Measurements from ENCODE around the gene HDGF. TPM values are rescaled to one million over a fixed set of nuclear protein-coding genes. Genes with fewer than 3 reads are reported as not detected.

The HDGF gene
- total and polyA plus RNA-seq, 2 of the 8 experiments (the other 6 are each of a cell fraction or from before 2014, with no cell fraction given) = 145 to 391 TPM

DNA sequence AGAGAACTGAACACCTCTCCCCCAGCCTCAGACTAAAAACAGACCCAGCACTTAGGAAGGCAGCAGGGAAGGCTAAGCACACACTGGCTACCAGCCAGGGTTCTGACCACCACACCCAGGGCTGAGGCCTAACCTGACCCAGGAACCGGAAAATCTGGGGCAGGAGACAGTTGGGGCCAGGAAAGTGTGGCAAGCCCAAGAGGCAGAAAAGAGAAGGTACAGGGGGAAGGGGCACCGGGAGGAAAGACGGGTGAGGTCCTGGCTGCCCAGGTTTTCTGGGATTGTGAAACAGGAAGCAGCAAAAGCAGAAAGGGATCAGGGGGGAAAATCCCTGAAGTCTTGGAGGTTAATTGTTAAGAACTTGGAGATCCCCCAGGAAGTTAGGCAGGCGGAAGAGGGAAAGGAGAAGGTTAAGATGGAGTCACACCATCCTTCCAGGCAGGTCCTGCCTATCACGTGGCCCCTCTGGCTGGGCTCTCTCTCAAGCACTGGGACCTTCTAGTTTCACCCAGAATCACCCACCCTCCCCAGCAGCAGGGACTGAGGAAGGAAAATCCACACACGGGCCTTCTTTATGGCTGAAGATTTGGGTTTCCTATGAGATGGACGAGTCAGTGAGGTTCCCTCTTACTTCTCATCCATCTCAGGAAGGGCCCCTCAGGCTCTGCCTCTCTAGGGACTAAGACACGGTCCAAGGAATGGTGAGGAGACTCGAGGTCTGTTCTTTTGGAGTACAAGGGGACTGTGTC is 2.6 kb downstream of the HDGF start:
- Histone ChIP-seq H4K91ac (replicated peaks; ENCODE audit: insufficient read length, low read length) (no peak overlapping the region), H3K27me3 (replicated peaks in 1 of 4; ENCODE audit: control insufficient read depth in 3 of 4, extremely low read depth in 1 of 4, insufficient read depth in 3 of 4, low read length in 3 of 4) (no peaks in the 10 kb centered on the region), H4K20me1 (replicated peaks in 1 of 2; ENCODE audit: control insufficient read depth in 1 of 2, insufficient read depth in 2 of 2, low read length in 2 of 2) (peaks cover 0 to 5% of the 10 kb centered on the region in 2 experiments), H2BK12ac (ENCODE audit: low read depth, low read length) (peak overlapping the region; percentile 88; the same call in 1 of the 2 replicates), H2AK5ac (ENCODE audit: low read depth, low read length) (no peak overlapping the region), H2BK5ac (ENCODE audit: low read depth, low read length) (peak overlapping the region; percentile 53), H3K4me1 (replicated peaks in 1 of 4; ENCODE audit: control insufficient read depth in 3 of 4, insufficient read depth in 4 of 4, low read length in 3 of 4) (peaks cover 35 to 54% (median 37%) of the 10 kb centered on the region in 4 experiments), H4K5ac (ENCODE audit: insufficient read length, low read depth, low read length) (no peak overlapping the region), H3K23me2 (ENCODE audit: low read depth, low read length) (peaks cover 12% of the 10 kb centered on the region), H3K79me2 (ENCODE audit: control insufficient read depth in 1 of 2, insufficient read depth in 2 of 2, low read length in 2 of 2) (peaks cover 30 to 73% of the 10 kb centered on the region in 2 experiments), H3K79me1 (ENCODE audit: low read depth, low read length) (peaks cover 20% of the 10 kb centered on the region), H3K4me3 (ENCODE audit: extremely low read depth in 1 of 4, insufficient read depth in 2 of 4, low read depth in 3 of 4, low read length in 4 of 4) (peak overlapping the region in 3 of 4 experiments; percentile 10 to 100 (median 75); a peak in 5 of 8 replicates), H2BK120ac (replicated peaks; ENCODE audit: low read depth, low read length) (no peak overlapping the region), H3K56ac (replicated peaks; ENCODE audit: insufficient read length, low read depth, low read length) (no peak overlapping the region), H3K4me2 (ENCODE audit: insufficient read depth in 1 of 2, low read depth in 2 of 2, low read length in 2 of 2) (peak overlapping the region; percentile 91 to 99), H3K18ac (ENCODE audit: extremely low read depth, low read length) (peak overlapping the region; percentile 67; the same call in 1 of the 2 replicates), H3K9ac (replicated peaks in 1 of 4; ENCODE audit: extremely low read depth in 1 of 4, low read depth in 3 of 4, low read length in 3 of 4) (peak overlapping the region in 3 of 4 experiments; percentile 20 to 36 (median 24); a peak in 3 of 7 replicates), H2BK15ac (ENCODE audit: low read length) (0 out of 2 replicates have a peak overlapping the region, but pooled peaks have one; percentile 49), H3K36me3 (ENCODE audit: control insufficient read depth in 2 of 4, insufficient read depth in 4 of 4, low read length in 3 of 4) (peaks cover 2 to 13% (median 4%) of the 10 kb centered on the region in 4 experiments; a peak in 6 of 8 replicates), H2BK20ac (ENCODE audit: low read length) (0 out of 2 replicates have a peak overlapping the region, but pooled peaks have one; percentile 25), H3K27ac (ENCODE audit: low read depth, low read length) (peak overlapping the region; percentile 92; the same call in 1 of the 2 replicates), H3K14ac (ENCODE audit: insufficient read length) (no peak overlapping the region), H2AFZ (ENCODE audit: low read length) (no peak overlapping the region), H3K23ac (ENCODE audit: insufficient read length) (no peak overlapping the region), H3K4ac (replicated peaks; ENCODE audit: insufficient read length, low read depth, low read length) (no peak overlapping the region), H3K9me3 (ENCODE audit: insufficient read depth in 2 of 2, low read depth in 1 of 2, low read length in 1 of 2) (no peaks in the 10 kb centered on the region), H4K8ac (ENCODE audit: extremely low read depth, insufficient read depth, low read length) (no peak overlapping the region)
- ChIA-PET CTCF (ENCODE audit: partially characterized antibody) (interaction anchor here (1.2 to 1.8 kb wide), 4 partner anchors 23 to 90 kb away, joined by 3 to 18 read pairs (median 7); no protein-coding TSS in a partner anchor), POLR2A (ENCODE audit: partially characterized antibody) (interaction anchor here (0.9 to 10.7 kb wide), 4 partner anchors 18 to 90 kb away, joined by 3 to 214 read pairs (median 24); partner anchors contain the start of genes ISG20L2, METTL25B and NES)
- DNase-seq (ENCODE audit: low read depth in 1 of 2, low spot score in 2 of 2) (no peak), FAIRE-seq (no peak)
- TF ChIP-seq ATF2 (IDR thresholded peaks at IDR 0.05; ENCODE audit: low read length) (no peak), NRF1 (IDR thresholded peaks at IDR 0.05; ENCODE audit: low read depth, low read length) (no peak)
- TF ChIP-seq, protein P1, sequence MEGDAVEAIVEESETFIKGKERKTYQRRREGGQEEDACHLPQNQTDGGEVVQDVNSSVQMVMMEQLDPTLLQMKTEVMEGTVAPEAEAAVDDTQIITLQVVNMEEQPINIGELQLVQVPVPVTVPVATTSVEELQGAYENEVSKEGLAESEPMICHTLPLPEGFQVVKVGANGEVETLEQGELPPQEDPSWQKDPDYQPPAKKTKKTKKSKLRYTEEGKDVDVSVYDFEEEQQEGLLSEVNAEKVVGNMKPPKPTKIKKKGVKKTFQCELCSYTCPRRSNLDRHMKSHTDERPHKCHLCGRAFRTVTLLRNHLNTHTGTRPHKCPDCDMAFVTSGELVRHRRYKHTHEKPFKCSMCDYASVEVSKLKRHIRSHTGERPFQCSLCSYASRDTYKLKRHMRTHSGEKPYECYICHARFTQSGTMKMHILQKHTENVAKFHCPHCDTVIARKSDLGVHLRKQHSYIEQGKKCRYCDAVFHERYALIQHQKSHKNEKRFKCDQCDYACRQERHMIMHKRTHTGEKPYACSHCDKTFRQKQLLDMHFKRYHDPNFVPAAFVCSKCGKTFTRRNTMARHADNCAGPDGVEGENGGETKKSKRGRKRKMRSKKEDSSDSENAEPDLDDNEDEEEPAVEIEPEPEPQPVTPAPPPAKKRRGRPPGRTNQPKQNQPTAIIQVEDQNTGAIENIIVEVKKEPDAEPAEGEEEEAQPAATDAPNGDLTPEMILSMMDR (IDR thresholded peaks at IDR 0.05; ENCODE audit: control extremely low read depth in 1 of 3, insufficient read depth in 1 of 3, low read depth in 1 of 3, low read length in 3 of 3) = peak in 1 of 3 experiments; percentile 3; a peak in 1 of 4 replicates
- WGBS, 2 experiments (ENCODE audit: extremely low coverage in 1 of 2, insufficient coverage in 1 of 2, insufficient read length in 1 of 2, insufficient replicate concordance in 2 of 2, low coverage in 1 of 2, low lambda C conversion rate in 2 of 2, missing lambda C conversion rate in 1 of 2) = 88% methylated on average over 9 of the region's 9 CpGs; no CpG with 5 or more reads in 1 of the 2 experiments

All from H1 (cell line).